PC-3 (cell line): ENCODE measurements around the gene TPSG1. TPM values are rescaled to one million over a fixed set of nuclear protein-coding genes. Genes with fewer than 3 reads are reported as not detected.

Experiments used
- ATAC-seq: fragments of 200-7000 bp; cut with Tn5 transposase; 2 replicates; pipeline ENCODE4 v1.9.1; 2020; ENCODE audit warnings: mild to moderate bottlenecking, moderate library complexity
- BruUV-seq: library from RNA; stranded (reverse); fragments of 400-500 nt; replicated peaks from 2 replicates; lab custom pipeline; 2021; lab: Mats Ljungman, UMichigan
- CTCF ChIA-PET: fragments of 300-600 bp; sonication (Branson Sonifier 250); formaldehyde crosslinking; loops from one replicate; lab custom pipeline; 2022; ENCODE audit warnings: antibody characterized with exemption; lab: Charles Lee
- POLR2A ChIA-PET: fragments of 300-600 bp; sonication (Branson Sonifier 250); formaldehyde crosslinking; loops from one replicate; lab custom pipeline; 2022; ENCODE audit warnings: antibody characterized with exemption; ENCODE audit not compliant: unreplicated experiment; lab: Charles Lee
- DNase-seq: peaks from one replicate; pipeline ENCODE4 v3.0.0-alpha.2; 2015
- H2AFZ ChIP-seq: fragments of 300-600 bp; sonication (generic); 2 replicates; pipeline ENCODE4 v1.6.0; 2016; ENCODE audit warnings: antibody characterized with exemption, low read length
- H3F3A ChIP-seq: fragments of 300-600 bp; sonication (generic); one replicate; pipeline ENCODE4 v1.6.0; 2017; ENCODE audit warnings: antibody characterized with exemption, low read length, control low read depth, mild to moderate bottlenecking; ENCODE audit not compliant: unreplicated experiment
- H3K27ac ChIP-seq: fragments of 300-600 bp; sonication (generic); 2 replicates; pipeline ENCODE4 v1.5.1; 2016; ENCODE audit warnings: mild to moderate bottlenecking, low read length
- H3K27me3 ChIP-seq: fragments of 300-600 bp; sonication (generic); 2 replicates; pipeline ENCODE4 v1.6.1; 2016; ENCODE audit warnings: low read length, mixed read lengths
- H3K36me3 ChIP-seq: fragments of 300-600 bp; sonication (generic); 2 replicates; pipeline ENCODE4 v1.6.1; 2016; ENCODE audit warnings: low read depth, mixed run types, low read length, mixed read lengths
- H3K4me1 ChIP-seq: fragments of 300-600 bp; sonication (generic); 2 replicates; pipeline ENCODE4 v1.5.1; 2016; ENCODE audit warnings: low read length; ENCODE audit not compliant: insufficient read depth
- H3K4me2 ChIP-seq: fragments of 300-600 bp; sonication (generic); 2 replicates; pipeline ENCODE4 v1.6.0; 2016; ENCODE audit warnings: low read length
- H3K4me3 ChIP-seq: fragments of 300-600 bp; sonication (generic); 2 replicates; pipeline ENCODE4 v1.5.1; 2016; ENCODE audit warnings: mild to moderate bottlenecking, low read length, mixed read lengths
- H3K79me2 ChIP-seq: fragments of 300-600 bp; sonication (generic); 2 replicates; pipeline ENCODE4 v1.6.1; 2017; ENCODE audit warnings: low read length, mixed read lengths
- H3K9ac ChIP-seq: fragments of 300-600 bp; sonication (generic); 2 replicates; pipeline ENCODE4 v1.6.0; 2016; ENCODE audit warnings: mild to moderate bottlenecking, low read length
- H3K9me2 ChIP-seq: fragments of 300-600 bp; sonication (generic); replicated peaks from 2 replicates; pipeline ENCODE4 v1.6.1; 2016; ENCODE audit warnings: mixed run types, low read length, mixed read lengths
- H3K9me3 ChIP-seq: fragments of 300-600 bp; sonication (generic); 2 replicates; pipeline ENCODE4 v1.6.1; 2016; ENCODE audit warnings: low read length, mixed read lengths
- H4K20me1 ChIP-seq: fragments of 300-600 bp; sonication (generic); 2 replicates; pipeline ENCODE4 v1.6.1; 2016; ENCODE audit warnings: low read length, mixed read lengths
- EZH2 ChIP-seq: fragments of 300-600 bp; sonication (generic); IDR thresholded peaks from one replicate; pipeline ENCODE4 v1.6.1; 2017; ENCODE audit warnings: antibody characterized with exemption, mild to moderate bottlenecking, low read length; ENCODE audit not compliant: unreplicated experiment
- EZH2phosphoT487 ChIP-seq: fragments of 300-600 bp; sonication (generic); IDR thresholded peaks from 2 replicates; pipeline ENCODE4 v1.6.1; 2018; ENCODE audit warnings: mild to moderate bottlenecking, antibody characterized with exemption, low read length, borderline replicate concordance
- intact Hi-C: fragments of 100-400 bp; cut with micrococcal nuclease; formaldehyde crosslinking; loops from 2 replicates; pipeline ENCODE4 v1.9.0; 2023
- total RNA-seq: library from RNA; depleted of rRNA; stranded (reverse); fragments of >200 nt; gene quantifications from 2 replicates; pipeline ENCODE4 v1.2.3, GENCODE V29; 2014
- TF ChIP-seq, protein P1 (sequence below): fragments of 300-600 bp; sonication (generic); conservative IDR thresholded peaks from 2 replicates; pipeline ENCODE4 v1.5.1; 2017; ENCODE audit warnings: antibody characterized with exemption, low read depth, mild to moderate bottlenecking, low read length

Gene TPSG1
- total RNA-seq, 1 experiment from 2014 or later = not detected

DNA sequence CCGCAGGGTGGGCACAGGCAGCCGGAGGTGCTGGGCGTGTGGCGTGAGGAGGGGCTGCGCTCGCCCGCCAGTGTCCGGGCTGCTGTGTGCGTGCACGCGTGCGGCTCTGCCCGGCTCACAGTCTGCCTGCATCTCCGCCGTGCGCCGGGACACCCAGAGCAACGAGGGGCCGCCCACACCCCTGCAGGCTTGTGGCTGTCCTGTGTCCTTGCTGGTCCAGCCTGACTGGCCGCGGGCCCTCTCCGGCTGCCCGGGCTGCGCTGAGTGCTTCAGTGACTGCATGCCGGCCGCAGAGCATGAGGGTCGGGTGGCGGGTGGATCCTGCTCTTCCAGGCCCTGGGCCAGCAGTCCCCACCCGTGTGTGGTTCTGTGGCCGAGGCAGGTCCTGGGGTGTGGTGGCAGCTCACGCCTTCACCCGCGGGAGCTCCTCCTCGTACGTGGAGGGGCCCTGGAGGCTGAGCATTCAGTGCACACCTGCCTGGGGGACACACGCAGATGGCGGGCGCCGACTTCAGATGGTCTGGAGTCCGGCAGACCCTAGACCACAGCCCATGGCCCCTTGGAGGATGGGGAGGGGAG is 12.4 kb downstream of the TPSG1 start:
- no peaks in the 10 kb centered on the region for H3K9me3 ChIP-seq
- H3K27ac ChIP-seq = no peak overlapping the region
- H3F3A ChIP-seq = no peaks in the 10 kb centered on the region
- H2AFZ ChIP-seq = no peak overlapping the region
- H3K9ac ChIP-seq = no peak overlapping the region
- H3K4me3 ChIP-seq = no peak overlapping the region
- intact Hi-C loops = no loop called here
- DNase-seq (no peak), ATAC-seq (no peak)
- H3K36me3 ChIP-seq = no peaks in the 10 kb centered on the region
- ChIA-PET CTCF (no interaction called here), POLR2A (no interaction called here)
- TF ChIP-seq, protein P1, sequence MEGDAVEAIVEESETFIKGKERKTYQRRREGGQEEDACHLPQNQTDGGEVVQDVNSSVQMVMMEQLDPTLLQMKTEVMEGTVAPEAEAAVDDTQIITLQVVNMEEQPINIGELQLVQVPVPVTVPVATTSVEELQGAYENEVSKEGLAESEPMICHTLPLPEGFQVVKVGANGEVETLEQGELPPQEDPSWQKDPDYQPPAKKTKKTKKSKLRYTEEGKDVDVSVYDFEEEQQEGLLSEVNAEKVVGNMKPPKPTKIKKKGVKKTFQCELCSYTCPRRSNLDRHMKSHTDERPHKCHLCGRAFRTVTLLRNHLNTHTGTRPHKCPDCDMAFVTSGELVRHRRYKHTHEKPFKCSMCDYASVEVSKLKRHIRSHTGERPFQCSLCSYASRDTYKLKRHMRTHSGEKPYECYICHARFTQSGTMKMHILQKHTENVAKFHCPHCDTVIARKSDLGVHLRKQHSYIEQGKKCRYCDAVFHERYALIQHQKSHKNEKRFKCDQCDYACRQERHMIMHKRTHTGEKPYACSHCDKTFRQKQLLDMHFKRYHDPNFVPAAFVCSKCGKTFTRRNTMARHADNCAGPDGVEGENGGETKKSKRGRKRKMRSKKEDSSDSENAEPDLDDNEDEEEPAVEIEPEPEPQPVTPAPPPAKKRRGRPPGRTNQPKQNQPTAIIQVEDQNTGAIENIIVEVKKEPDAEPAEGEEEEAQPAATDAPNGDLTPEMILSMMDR = no peak
- no peak for TF ChIP-seq EZH2
- no peaks in the 10 kb centered on the region for H3K79me2 ChIP-seq
- no peaks in the 10 kb centered on the region for H3K9me2 ChIP-seq
- H3K4me2 ChIP-seq = no peak overlapping the region
- no peaks in the 10 kb centered on the region for H3K27me3 ChIP-seq
- no TSS peak for BruUV-seq
- no peaks in the 10 kb centered on the region for H4K20me1 ChIP-seq
- H3K4me1 ChIP-seq = no peaks in the 10 kb centered on the region

DNA sequence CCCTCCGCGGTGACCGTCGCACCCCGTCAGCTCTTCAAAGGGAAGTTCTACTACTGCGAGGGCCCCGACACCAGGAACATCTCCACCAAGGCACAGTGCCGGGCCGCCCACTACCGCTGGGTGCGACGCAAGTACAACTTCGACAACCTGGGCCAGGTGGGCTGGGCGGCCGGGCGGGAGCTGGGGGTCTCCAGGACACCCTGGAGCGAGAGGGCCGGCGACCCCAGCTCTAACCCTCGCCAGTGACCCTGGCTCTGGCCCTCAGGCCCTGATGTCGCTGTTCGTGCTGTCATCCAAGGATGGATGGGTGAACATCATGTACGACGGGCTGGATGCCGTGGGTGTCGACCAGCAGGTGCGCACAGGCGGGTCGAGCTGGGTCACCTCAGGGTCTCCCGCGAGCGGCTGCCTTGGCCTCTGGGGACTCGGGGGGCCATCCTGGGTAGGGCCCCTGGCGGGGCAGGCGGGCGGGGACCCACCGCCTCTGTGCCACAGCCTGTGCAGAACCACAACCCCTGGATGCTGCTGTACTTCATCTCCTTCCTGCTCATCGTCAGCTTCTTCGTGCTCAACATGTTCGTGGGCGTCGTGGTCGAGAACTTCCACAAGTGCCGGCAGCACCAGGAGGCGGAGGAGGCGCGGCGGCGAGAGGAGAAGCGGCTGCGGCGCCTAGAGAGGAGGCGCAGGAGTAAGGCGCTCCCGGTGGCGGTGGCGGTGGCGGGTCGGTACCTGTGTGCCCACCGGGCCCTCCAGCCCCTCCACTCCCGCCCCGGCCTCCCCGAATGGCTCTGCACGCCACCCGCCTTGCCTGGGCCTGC is 13.4 kb downstream of the TPSG1 start:
- Histone ChIP-seq H3F3A (no peaks in the 10 kb centered on the region), H3K79me2 (no peaks in the 10 kb centered on the region), H2AFZ (no peak overlapping the region), H3K9me2 (no peaks in the 10 kb centered on the region), H3K4me2 (no peak overlapping the region), H3K27ac (no peak overlapping the region), H3K4me1 (no peaks in the 10 kb centered on the region), H3K27me3 (no peaks in the 10 kb centered on the region), H3K9me3 (no peaks in the 10 kb centered on the region), H3K4me3 (no peak overlapping the region), H3K36me3 (no peaks in the 10 kb centered on the region), H4K20me1 (no peaks in the 10 kb centered on the region), H3K9ac (no peak overlapping the region)
- BruUV-seq = no TSS peak
- ChIA-PET POLR2A (no interaction called here), CTCF (no interaction called here)
- no peak for DNase-seq
- intact Hi-C loops = no loop called here
- no peak for ATAC-seq
- TF ChIP-seq EZH2 (no peak), EZH2phosphoT487 (no peak)
- TF ChIP-seq, protein P1 = no peak

DNA sequence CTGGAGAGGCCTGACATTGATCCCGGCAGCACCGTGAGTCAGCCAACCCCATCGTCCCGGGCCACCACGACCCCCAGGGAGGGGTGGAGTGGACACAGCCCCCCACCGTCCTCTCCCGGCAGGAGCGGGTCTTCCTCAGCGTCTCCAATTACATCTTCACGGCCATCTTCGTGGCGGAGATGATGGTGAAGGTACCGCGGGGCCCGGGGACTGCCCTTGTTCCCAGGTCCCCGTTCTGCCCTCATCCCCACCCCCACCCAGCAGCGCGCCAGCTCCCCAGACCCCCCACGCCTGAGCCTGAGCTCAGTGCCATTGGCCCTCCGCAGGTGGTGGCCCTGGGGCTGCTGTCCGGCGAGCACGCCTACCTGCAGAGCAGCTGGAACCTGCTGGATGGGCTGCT is 14.6 kb downstream of the TPSG1 start:
- no peaks in the 10 kb centered on the region for H3F3A ChIP-seq
- ChIA-PET POLR2A (no interaction called here), CTCF (no interaction called here)
- no peak overlapping the region for H3K9ac ChIP-seq
- H2AFZ ChIP-seq = no peak overlapping the region
- intact Hi-C loops = no loop called here
- H3K27ac ChIP-seq = no peak overlapping the region
- no peaks in the 10 kb centered on the region for H3K79me2 ChIP-seq
- no peak overlapping the region for H3K4me3 ChIP-seq
- DNase-seq = no peak
- H4K20me1 ChIP-seq = no peaks in the 10 kb centered on the region
- TF ChIP-seq EZH2phosphoT487 (no peak), EZH2 (no peak)
- TF ChIP-seq, protein P1 = no peak
- no peaks in the 10 kb centered on the region for H3K27me3 ChIP-seq
- H3K9me2 ChIP-seq = no peaks in the 10 kb centered on the region
- H3K36me3 ChIP-seq = no peaks in the 10 kb centered on the region
- no peaks in the 10 kb centered on the region for H3K4me1 ChIP-seq
- H3K4me2 ChIP-seq = no peak overlapping the region
- ATAC-seq = no peak
- no TSS peak for BruUV-seq
- no peaks in the 10 kb centered on the region for H3K9me3 ChIP-seq
